T-helper 1 cell treated with Interleukin-12 subunit alpha and Interleukin-12 subunit beta and Interleukin-4 antibody, amounts not matched to agents 30 μg/mL and 1 μg/mL, for 36 hours (primary cell): Measurements from ENCODE around the gene C2CD4D.

ENCODE experiments used
- H3K27ac Mint-ChIP-seq: one replicate; pipeline ENCODE4 v1.8.0; 2021; ENCODE audit warnings: mild to moderate bottlenecking, mixed read lengths
- H3K27me3 Mint-ChIP-seq: one replicate; pipeline ENCODE4 v1.8.0; 2021; ENCODE audit warnings: low read depth, mixed read lengths
- H3K36me3 Mint-ChIP-seq: one replicate; pipeline ENCODE4 v1.8.0; 2021; ENCODE audit warnings: low read depth, mixed read lengths
- H3K4me1 Mint-ChIP-seq: one replicate; pipeline ENCODE4 v1.8.0; 2021; ENCODE audit warnings: low read depth, mixed read lengths
- H3K4me3 Mint-ChIP-seq: one replicate; pipeline ENCODE4 v1.8.0; 2021; ENCODE audit warnings: mild to moderate bottlenecking, moderate library complexity, mixed read lengths
- H3K9me3 Mint-ChIP-seq: one replicate; pipeline ENCODE4 v1.8.0; 2021; ENCODE audit warnings: mixed read lengths

Gene C2CD4D

DNA sequence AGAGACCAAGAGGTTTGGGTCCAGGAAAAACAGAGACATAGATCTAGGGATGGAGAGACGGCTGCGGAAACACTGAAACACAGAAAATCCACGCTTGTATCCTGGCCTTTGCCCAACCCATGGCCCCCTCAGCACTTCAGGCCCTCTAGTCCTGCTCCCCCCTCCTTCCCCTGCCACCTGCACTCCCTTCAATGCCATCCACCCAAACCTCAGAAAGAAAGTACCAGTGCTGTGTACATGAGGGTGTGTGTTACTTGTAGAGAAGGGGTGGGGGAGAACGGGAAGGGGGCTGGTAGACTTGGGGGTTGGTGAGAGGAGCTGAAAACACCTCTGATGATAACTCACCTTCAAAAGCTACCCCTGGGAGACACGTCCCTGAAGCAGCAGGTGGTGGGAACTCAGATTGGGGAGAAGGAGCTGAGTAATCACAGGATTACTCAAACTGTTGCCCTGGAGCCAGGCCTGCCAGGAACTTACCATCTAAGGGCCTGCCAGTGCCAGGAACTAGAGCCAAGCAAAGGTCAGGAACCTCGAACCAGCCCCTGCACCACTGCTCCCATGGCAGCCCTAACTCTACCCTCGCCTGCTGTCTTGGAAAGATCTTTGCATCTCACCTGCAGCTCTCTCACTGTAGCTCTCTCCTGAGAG, 19.5 kb downstream of the C2CD4D start:
- H3K9me3 Mint-ChIP-seq = no peaks in the 10 kb centered on the region
- no peaks in the 10 kb centered on the region for H3K36me3 Mint-ChIP-seq
- H3K27me3 Mint-ChIP-seq = no peaks in the 10 kb centered on the region
- H3K27ac Mint-ChIP-seq = peak overlapping the region; percentile 56
- H3K4me3 Mint-ChIP-seq = no peak overlapping the region
- H3K4me1 Mint-ChIP-seq = peaks cover 45% of the 10 kb centered on the region

DNA sequence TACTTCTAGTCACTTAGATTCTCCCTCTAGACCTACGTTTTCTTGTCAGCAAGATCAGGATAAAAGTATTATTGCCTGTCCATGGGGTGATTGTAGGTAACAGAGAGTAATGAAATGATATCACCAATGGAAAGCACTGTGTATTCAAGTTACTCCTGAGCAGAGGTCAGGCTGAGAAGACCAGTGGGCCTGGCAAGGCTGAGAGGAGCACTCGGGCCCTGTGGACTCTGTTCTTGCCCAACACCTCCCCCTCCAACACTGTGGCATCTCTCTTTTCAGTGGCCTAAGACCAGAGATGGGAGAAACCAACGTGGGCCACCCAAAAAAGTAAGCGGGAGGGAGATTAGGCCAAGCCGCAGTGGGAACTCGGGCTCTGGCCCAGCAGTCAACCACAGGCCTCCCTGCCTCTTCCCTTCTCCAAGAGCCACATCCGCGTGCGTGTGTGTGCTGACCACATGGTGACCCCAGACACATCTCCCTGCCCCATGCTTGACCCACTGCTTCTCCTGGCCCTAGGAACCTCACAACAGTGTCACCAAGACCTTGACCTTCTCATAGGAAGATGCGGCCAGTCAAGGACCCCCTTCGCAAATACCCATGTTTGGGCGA, 20.3 kb downstream of the C2CD4D start:
- H3K36me3 Mint-ChIP-seq = no peaks in the 10 kb centered on the region
- no peaks in the 10 kb centered on the region for H3K27me3 Mint-ChIP-seq
- H3K9me3 Mint-ChIP-seq = no peaks in the 10 kb centered on the region
- no peak overlapping the region for H3K4me3 Mint-ChIP-seq
- H3K4me1 Mint-ChIP-seq = peaks cover 45% of the 10 kb centered on the region
- H3K27ac Mint-ChIP-seq = peak overlapping the region; percentile 61

DNA sequence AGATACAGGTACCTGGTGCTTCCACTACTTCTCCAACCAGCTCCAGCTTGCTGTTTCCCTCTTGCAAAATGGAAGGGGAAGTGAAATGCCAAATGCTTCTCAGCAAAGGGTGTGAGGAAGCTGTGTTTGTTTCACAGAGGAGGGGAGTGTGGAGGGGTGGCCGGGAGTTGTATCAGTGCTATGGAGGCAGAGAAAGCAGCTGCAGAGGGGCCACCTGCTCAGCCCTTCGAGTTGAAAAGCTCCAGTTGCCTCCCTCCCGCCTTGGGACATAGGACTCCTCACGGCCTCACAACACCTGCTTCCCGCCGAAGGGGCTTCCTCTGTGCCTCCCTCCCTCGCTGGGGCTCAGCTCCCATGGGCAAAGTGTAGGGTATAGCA, 22.3 kb downstream of the C2CD4D start:
- H3K4me1 Mint-ChIP-seq = peaks cover 39% of the 10 kb centered on the region
- no peak overlapping the region for H3K4me3 Mint-ChIP-seq
- no peak overlapping the region for H3K27ac Mint-ChIP-seq
- H3K9me3 Mint-ChIP-seq = no peaks in the 10 kb centered on the region
- H3K27me3 Mint-ChIP-seq = no peaks in the 10 kb centered on the region
- H3K36me3 Mint-ChIP-seq = no peaks in the 10 kb centered on the region

DNA sequence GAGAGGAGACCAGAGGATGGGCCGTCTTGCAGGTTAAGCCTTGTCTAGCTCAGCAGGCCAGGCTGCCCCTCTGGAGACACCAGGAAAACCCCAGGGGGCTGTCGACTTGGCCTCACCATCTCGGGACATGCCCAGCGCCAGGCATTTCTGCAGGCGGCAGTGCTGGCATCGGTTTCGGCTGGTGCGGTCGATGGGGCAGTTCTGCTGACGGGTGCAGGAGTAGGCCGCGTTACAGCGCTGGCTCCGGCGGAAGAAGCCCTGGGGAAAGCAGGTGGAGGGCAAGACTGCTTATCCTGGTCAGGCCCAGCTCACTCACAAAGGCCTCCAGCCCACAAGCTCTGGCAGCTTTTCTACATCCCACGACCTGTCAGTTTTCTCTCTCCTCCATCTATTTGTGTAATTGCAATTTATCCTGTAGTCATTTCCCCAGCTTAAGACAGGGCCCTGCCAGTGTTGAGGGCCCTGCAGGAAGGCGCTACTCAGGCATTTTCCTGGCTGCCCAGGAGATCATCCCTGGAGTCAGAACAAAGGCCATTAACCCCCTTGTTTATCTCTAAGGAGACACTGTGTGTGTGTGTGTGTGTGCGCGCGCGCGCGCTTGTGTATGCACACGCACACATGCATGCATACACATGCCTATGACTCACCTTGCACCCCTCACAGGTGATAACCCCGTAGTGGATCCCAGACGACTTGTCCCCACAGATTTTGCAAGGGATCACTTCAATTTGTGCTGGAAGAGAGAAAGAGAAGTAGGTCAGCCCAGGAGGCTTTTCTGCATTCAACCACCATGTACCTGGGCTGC, 22.9 kb downstream of the C2CD4D start:
- no peaks in the 10 kb centered on the region for H3K36me3 Mint-ChIP-seq
- H3K27me3 Mint-ChIP-seq = no peaks in the 10 kb centered on the region
- H3K27ac Mint-ChIP-seq = no peak overlapping the region
- H3K4me1 Mint-ChIP-seq = peaks cover 36% of the 10 kb centered on the region
- H3K9me3 Mint-ChIP-seq = no peaks in the 10 kb centered on the region
- H3K4me3 Mint-ChIP-seq = no peak overlapping the region

DNA sequence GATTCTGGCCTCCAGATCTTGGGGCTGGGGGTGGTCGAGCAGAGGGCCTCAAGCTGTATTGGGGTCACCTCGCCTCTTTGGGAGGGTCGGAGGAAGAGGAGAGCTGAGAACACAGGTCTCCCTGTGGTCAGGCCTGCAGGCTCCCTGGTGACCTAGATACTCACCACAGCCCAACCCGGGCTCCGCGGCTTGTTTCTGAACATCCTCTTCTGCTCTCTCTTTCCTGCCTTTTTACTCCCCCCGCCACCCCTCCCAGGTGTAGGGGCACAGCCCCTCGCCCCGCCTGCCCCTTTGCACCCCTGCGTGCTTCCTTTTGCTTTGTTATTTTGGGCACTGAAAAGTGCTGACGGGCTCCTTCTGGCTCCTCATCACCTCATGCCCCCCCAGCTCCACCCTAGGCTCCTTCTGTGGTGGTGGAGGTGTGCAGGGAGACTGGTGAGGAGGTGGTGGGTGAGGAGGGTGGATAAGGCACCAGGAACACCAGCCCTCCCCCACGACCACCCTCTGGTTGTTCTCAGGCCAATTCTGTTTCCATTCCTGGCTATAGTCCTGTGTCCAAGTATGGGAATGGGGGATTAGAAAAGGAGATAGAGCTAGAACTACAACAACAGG, 23.8 kb downstream of the C2CD4D start:
- peak overlapping the region; percentile 28 for H3K4me3 Mint-ChIP-seq
- H3K9me3 Mint-ChIP-seq = no peaks in the 10 kb centered on the region
- H3K4me1 Mint-ChIP-seq = peaks cover 29% of the 10 kb centered on the region
- H3K27ac Mint-ChIP-seq = peak overlapping the region; percentile 67
- H3K36me3 Mint-ChIP-seq = no peaks in the 10 kb centered on the region
- no peaks in the 10 kb centered on the region for H3K27me3 Mint-ChIP-seq

DNA sequence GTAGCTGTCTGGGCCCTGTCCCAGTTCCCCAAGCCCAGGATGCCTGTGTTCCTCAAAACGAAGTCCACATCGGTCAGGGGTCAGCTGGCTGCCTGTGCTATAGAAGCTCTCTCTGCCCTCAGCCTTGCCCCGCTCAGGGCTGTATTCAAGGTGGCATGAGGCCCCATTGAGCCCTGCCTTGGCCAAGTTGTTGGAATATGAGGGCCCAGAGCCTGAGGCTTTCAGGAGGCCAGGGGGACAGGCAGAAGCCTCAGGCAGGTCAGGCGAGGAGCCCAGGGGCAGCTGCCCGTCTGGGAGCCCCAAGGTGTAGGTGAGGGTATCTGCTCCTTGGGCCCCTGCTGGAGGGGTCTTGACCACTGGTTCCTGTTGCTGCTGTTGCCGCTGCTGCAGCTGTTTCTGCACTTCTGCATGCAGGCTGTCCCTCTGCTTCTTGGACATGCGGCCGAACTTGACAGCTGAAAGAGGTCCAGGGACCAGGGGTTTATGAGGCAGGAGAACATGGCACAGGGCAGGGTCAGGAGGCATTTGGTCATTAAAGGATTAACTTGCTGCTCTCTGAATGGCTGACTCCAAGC, 24.6 kb downstream of the C2CD4D start:
- Mint-ChIP-seq H3K27ac (no peak overlapping the region), H3K9me3 (no peaks in the 10 kb centered on the region), H3K4me3 (no peak overlapping the region), H3K36me3 (no peaks in the 10 kb centered on the region), H3K4me1 (peaks cover 24% of the 10 kb centered on the region), H3K27me3 (no peaks in the 10 kb centered on the region)

DNA sequence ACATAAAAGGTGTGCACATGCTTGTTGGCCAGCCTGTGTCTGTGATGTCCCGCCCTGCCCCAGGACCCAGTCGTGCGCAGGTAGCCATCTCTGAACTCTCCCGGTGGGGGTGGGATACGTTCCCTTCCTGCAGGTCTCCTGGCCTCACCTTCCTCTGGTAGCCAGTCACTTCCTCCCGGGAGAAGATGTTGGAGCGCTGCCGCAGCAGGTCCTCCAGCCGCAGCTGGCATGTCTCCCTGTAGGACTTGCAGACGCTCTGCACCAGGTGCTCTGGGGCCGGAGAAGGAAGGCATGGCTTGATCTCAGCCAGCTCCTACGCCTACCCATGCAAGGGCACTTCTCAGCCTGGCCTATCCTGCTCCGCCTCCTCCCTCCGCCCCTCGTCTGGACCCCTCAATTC, 25.2 kb downstream of the C2CD4D start:
- Mint-ChIP-seq H3K27ac (no peak overlapping the region), H3K9me3 (no peaks in the 10 kb centered on the region), H3K4me1 (peaks cover 19% of the 10 kb centered on the region), H3K36me3 (no peaks in the 10 kb centered on the region), H3K4me3 (no peak overlapping the region), H3K27me3 (no peaks in the 10 kb centered on the region)

DNA sequence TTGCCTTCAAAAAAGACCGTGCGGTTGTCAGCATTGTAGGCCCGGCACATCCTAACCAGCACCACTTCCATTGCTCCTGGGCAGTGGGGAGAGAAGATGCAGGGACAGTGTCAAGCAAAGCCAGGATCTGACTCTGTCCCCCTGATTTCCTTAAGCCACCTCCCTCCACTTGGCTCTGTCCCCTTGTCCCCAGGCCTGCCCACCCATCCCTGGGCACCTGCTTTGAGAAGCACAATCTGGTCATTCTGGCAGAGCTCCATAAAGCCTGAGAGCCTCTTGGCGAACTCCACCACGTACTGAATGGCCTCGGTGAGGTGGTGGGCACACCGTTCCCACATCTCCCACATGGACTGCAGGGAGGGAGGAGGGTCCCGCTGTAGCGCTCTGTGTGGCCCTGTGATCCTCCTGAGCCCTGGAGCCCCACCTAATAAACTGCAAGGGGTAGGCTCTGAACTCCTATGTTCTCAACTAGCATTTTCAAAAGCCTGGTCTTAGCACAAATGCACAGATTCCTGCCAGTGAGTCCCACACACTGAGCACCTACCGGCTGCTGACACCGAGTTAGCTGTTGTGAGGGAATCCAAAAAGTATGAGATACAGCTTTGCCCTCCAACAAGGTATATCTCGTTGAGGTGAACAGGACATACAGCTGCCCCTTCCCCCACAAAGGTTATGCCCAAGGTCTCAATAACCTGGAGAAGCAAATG, 26.2 kb downstream of the C2CD4D start:
- peaks cover 19% of the 10 kb centered on the region for H3K4me1 Mint-ChIP-seq
- H3K27ac Mint-ChIP-seq = no peak overlapping the region
- H3K4me3 Mint-ChIP-seq = no peak overlapping the region
- H3K9me3 Mint-ChIP-seq = no peaks in the 10 kb centered on the region
- H3K27me3 Mint-ChIP-seq = peaks cover 4% of the 10 kb centered on the region
- H3K36me3 Mint-ChIP-seq = no peaks in the 10 kb centered on the region

DNA sequence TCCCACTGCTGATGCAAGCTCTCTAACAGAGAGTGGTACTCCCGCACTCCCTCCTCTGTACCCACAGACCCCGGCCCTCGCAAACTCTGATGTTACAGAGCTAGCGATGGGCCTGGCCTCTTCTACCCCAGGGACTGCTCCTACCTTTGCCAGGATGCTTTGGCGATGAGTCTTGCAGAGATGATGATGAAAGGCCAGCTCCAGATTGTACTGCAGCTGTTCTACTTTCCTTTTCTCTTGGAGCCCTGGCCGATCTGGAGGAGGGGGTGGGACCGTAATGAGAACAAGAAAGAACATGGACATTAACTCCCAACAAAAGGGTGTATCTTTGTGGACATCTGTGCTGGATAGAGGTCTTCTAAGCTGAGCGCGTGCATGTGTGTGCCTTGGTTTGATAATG, 28.4 kb downstream of the C2CD4D start:
- H3K27me3 Mint-ChIP-seq = peaks cover 15% of the 10 kb centered on the region
- no peaks in the 10 kb centered on the region for H3K36me3 Mint-ChIP-seq
- peaks cover 12% of the 10 kb centered on the region for H3K4me1 Mint-ChIP-seq
- no peak overlapping the region for H3K4me3 Mint-ChIP-seq
- no peaks in the 10 kb centered on the region for H3K9me3 Mint-ChIP-seq
- no peak overlapping the region for H3K27ac Mint-ChIP-seq

DNA sequence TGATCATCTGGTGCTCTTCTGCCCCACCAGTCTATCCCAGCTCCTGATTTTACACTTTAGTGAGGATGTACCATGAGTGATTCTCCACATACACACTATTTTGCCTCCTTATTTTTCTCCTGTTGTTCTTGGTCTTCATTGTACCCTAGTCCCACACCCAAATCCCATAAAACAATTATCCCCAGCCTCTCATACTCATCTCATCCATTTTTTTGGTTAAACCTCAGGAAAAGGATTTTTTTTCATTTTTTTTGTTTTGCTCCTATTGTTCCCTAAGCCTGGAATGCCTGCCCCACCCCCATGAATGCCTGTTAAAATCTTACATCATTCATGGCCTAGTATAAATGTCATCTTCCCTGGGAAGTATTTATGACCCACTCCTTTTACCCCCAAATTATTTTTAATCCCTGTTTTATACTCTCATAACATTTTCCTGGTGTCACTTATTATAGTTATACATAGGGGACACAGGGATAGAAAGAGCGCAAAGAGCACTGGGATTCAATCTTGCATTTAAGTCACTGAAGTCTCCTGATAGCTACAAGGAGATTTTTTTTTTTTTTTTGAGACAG, 29.5 kb downstream of the C2CD4D start:
- Mint-ChIP-seq H3K9me3 (no peaks in the 10 kb centered on the region), H3K27me3 (peaks cover 16% of the 10 kb centered on the region), H3K4me1 (peaks cover 6% of the 10 kb centered on the region), H3K4me3 (no peak overlapping the region), H3K36me3 (no peaks in the 10 kb centered on the region), H3K27ac (no peak overlapping the region)

DNA sequence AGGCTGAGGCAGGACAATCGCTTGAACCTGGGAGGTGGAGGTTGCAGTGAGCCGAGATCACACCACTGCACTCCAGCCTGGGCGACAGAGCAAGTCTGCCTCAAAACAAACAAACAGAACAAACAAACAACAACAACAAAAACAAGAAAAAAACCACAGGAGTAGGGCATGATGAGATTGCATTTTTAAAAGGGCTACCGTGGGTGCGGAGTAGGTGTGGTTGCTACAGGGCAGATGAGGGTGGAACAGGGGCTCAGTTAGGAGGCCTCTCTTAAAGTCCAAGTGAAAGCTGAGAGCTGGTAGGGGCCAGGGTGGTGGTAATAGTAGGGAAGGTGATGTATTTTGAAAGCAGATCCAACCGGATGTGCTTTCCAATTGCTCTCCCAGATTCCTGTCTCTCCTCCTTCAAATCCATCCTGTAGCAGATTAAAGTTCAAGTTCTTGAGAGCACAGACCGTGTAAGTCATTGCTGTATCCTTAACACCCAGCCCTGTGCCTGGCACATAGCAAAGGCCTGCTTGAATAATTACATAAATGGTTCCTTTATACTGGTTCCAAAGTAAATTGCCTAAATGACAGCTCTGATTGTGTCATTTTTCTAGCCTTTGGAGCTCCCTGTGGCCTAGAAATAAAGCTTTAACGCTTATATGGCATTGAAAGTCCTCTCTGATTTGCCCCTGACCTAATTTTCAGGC, 30.2 kb downstream of the C2CD4D start:
- Mint-ChIP-seq H3K4me1 (peaks cover 6% of the 10 kb centered on the region), H3K9me3 (no peaks in the 10 kb centered on the region), H3K36me3 (no peaks in the 10 kb centered on the region), H3K4me3 (no peak overlapping the region), H3K27me3 (peaks cover 19% of the 10 kb centered on the region), H3K27ac (no peak overlapping the region)

DNA sequence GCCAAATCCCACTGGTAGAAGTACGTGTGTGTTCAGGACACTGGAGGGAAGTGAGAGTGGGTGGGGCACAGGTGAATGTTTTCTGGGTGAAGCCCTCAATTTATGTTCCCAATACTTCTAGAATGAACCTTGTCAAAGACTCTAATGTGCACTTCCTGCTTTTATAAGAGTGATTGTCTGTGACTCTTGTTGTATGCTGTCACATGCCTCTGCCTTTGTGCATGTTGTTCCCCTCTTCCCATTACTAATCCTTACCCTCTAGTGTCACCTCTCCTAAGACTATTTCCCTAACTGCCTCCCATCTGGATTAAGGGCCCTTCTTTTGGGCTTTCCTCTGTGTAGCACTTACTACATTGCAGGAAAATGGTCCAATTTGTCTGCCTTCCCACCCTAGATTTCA, 31.9 kb downstream of the C2CD4D start:
- H3K36me3 Mint-ChIP-seq = no peaks in the 10 kb centered on the region
- H3K9me3 Mint-ChIP-seq = no peaks in the 10 kb centered on the region
- H3K27me3 Mint-ChIP-seq = peaks cover 19% of the 10 kb centered on the region
- no peak overlapping the region for H3K4me3 Mint-ChIP-seq
- H3K27ac Mint-ChIP-seq = no peak overlapping the region
- peaks cover 4% of the 10 kb centered on the region for H3K4me1 Mint-ChIP-seq

DNA sequence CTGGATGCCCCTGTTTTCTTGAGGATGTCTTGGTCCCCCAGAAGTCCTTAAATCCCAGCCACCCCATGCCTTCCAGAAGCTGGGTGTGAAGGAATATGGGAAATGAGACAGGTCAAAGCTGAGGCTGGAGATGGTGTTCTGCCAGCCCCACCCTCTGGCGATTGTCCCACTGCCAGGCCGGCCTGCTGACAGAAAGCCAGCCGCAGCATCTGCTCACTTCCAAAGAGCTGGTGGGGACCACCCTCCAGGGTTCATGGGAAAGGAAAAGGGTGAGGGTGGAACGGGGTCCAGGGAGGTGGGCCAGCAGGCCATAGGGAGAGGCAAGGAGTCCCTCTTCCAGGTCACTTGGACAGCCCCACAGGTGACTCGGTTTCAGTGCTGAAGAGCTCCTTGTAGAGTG, 32.5 kb downstream of the C2CD4D start:
- peaks cover 19% of the 10 kb centered on the region for H3K27me3 Mint-ChIP-seq
- H3K36me3 Mint-ChIP-seq = no peaks in the 10 kb centered on the region
- H3K4me3 Mint-ChIP-seq = no peak overlapping the region
- peaks cover 2% of the 10 kb centered on the region for H3K4me1 Mint-ChIP-seq
- H3K9me3 Mint-ChIP-seq = no peaks in the 10 kb centered on the region
- H3K27ac Mint-ChIP-seq = no peak overlapping the region
